MM.1S (cell line): ENCODE results near the gene TOP2B.

ENCODE experiments used
- CTCF ChIP-seq: fragments of 300-600 bp; sonication (generic); IDR thresholded peaks from 2 replicates; pipeline ENCODE4 v1.5.1; 2016; ENCODE audit warnings: antibody characterized with exemption, low read length, mixed read lengths
- EZH2 ChIP-seq: fragments of 300-600 bp; sonication (generic); optimal IDR thresholded peaks from 2 replicates; pipeline ENCODE3; 2017; ENCODE audit warnings: low read depth, mild to moderate bottlenecking, antibody characterized with exemption, low read length, mixed read lengths
- EZH2phosphoT487 ChIP-seq: fragments of 300-600 bp; sonication (generic); IDR thresholded peaks from 2 replicates; pipeline ENCODE4 v1.6.1; 2018; ENCODE audit warnings: antibody characterized with exemption, low read length

- TF ChIP-seq EZH2 = no peak
- TF ChIP-seq CTCF = no peak
- no peak for TF ChIP-seq EZH2phosphoT487
Measured at GRCh38 chr3:25575001-25575400, 89.7 kb downstream of the TOP2B start.
